ENCODE measurements around the gene CCDC91. TPM values are rescaled to one million over a fixed set of nuclear protein-coding genes. Genes with fewer than 3 reads are reported as not detected.
A peak's percentile ranks its signal among the peaks of the same experiment; 100 is the strongest.

The CCDC91 gene
- total and polyA plus RNA-seq, 2 donors from 2014 or later: 17.5 to 35.7 TPM

DNA sequence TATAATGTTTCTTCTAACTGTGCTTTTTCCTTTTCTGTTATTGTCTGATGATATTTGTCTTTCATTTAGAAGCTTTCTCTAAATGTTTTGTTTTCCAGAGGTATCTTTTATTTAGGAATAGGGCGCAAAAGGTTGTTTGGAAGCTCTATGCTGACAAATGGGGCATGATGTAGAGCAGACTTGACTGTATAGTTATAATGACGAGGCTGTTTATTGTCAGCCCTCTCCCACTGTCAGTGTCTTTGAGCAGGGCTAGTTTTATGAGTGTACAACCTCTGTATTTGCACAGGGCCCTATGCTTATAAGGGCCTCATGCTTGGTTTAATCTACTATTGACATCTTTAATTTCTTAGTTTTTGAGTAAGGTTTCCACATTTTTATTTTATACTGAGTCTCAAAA lies 158.9 kb downstream of the CCDC91 start:
- Histone ChIP-seq H3K9me3 (ENCODE audit: control insufficient read depth in 2 of 3, insufficient read depth in 1 of 3, low read length in 3 of 3) (no peaks in the 10 kb centered on the region), H3K27ac (ENCODE audit: low read depth in 2 of 2, low read length in 2 of 2) (no peak overlapping the region), H3K9ac (ENCODE audit: low read length in 3 of 3) (no peak overlapping the region), H3K4me3 (ENCODE audit: low read length in 3 of 3) (no peak overlapping the region), H3K4me1 (ENCODE audit: control insufficient read depth in 2 of 3, insufficient read depth in 2 of 3, low read depth in 1 of 3, low read length in 3 of 3) (no peaks in the 10 kb centered on the region), H3K36me3 (ENCODE audit: control insufficient read depth in 2 of 3, insufficient read depth in 3 of 3, low read length in 3 of 3) (no peaks in the 10 kb centered on the region), H3K27me3 (ENCODE audit: control insufficient read depth, insufficient read depth, low read length) (no peaks in the 10 kb centered on the region)
- TF ChIP-seq, protein P1, sequence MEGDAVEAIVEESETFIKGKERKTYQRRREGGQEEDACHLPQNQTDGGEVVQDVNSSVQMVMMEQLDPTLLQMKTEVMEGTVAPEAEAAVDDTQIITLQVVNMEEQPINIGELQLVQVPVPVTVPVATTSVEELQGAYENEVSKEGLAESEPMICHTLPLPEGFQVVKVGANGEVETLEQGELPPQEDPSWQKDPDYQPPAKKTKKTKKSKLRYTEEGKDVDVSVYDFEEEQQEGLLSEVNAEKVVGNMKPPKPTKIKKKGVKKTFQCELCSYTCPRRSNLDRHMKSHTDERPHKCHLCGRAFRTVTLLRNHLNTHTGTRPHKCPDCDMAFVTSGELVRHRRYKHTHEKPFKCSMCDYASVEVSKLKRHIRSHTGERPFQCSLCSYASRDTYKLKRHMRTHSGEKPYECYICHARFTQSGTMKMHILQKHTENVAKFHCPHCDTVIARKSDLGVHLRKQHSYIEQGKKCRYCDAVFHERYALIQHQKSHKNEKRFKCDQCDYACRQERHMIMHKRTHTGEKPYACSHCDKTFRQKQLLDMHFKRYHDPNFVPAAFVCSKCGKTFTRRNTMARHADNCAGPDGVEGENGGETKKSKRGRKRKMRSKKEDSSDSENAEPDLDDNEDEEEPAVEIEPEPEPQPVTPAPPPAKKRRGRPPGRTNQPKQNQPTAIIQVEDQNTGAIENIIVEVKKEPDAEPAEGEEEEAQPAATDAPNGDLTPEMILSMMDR (IDR thresholded peaks at IDR 0.05; ENCODE audit: borderline replicate concordance, extremely low read depth, insufficient read depth): no peak
- FAIRE-seq (no peak), DNase-seq (no peak)
- intact Hi-C loops (cut with DNase I): no loop called here

DNA sequence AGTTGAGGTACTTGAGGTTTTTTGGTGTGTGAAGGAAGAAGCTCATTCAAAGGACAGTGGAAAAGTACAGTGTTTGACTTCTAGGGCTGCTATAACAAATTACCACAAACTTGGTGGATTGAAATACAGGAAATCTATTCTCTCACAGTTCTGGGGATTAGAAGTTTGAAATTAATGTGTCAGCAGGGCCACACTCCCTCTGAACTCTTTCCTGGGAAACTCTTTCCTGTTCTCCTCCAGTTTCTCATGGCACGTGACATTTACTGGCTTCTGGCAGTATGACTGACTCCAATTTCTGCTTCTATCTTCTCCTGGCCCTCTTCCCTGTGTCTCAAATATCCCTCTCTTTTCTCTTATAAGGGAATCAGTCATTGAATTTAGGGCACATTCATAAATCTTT lies 160.2 kb downstream of the CCDC91 start:
- no peak overlapping the region for H3K27ac ChIP-seq (ENCODE audit: low read depth in 2 of 2, low read length in 2 of 2)
- intact Hi-C loops (cut with DNase I): no loop called here
- no peaks in the 10 kb centered on the region for H3K4me1 ChIP-seq (ENCODE audit: control insufficient read depth in 2 of 3, insufficient read depth in 2 of 3, low read depth in 1 of 3, low read length in 3 of 3)
- DNase-seq (no peak), FAIRE-seq (no peak)
- no peaks in the 10 kb centered on the region for H3K27me3 ChIP-seq (ENCODE audit: control insufficient read depth, insufficient read depth, low read length)
- H3K4me3 ChIP-seq (ENCODE audit: low read length in 3 of 3): no peak overlapping the region
- H3K9me3 ChIP-seq (ENCODE audit: control insufficient read depth in 2 of 3, insufficient read depth in 1 of 3, low read length in 3 of 3): no peaks in the 10 kb centered on the region
- peaks cover 0 to 2% (median 0%) of the 10 kb centered on the region in 3 donors for H3K36me3 ChIP-seq (ENCODE audit: control insufficient read depth in 2 of 3, insufficient read depth in 3 of 3, low read length in 3 of 3)
- H3K9ac ChIP-seq (ENCODE audit: low read length in 3 of 3): no peak overlapping the region
- TF ChIP-seq, protein P1 (IDR thresholded peaks at IDR 0.05; ENCODE audit: borderline replicate concordance, extremely low read depth, insufficient read depth): no peak

DNA sequence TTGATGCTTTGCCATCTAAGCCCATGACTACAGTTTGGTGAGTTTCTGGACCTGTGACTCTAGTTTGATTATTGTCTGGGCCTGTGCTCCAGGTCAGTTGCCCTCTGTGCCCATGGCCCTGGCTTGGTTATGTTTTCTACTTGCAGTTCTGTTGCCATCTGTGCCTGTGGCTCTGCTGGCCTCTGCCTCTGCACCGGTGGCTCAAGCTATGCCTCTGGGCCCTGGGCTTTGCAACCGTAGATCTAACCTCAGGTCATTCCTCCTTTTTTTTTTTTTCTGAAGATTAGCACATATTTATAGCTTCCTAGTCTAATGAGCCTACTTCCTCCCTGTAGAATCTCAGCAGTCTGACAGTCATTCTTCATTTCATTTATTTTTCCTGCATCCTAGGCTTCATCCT lies 161.2 kb downstream of the CCDC91 start:
- Histone ChIP-seq H3K36me3 (ENCODE audit: control insufficient read depth in 2 of 3, insufficient read depth in 3 of 3, low read length in 3 of 3) (peaks cover 0 to 2% (median 0%) of the 10 kb centered on the region in 3 donors), H3K27ac (ENCODE audit: low read depth in 2 of 2, low read length in 2 of 2) (no peak overlapping the region), H3K4me1 (ENCODE audit: control insufficient read depth in 2 of 3, insufficient read depth in 2 of 3, low read depth in 1 of 3, low read length in 3 of 3) (no peaks in the 10 kb centered on the region), H3K4me3 (ENCODE audit: low read length in 3 of 3) (no peak overlapping the region), H3K9me3 (ENCODE audit: control insufficient read depth in 2 of 3, insufficient read depth in 1 of 3, low read length in 3 of 3) (no peaks in the 10 kb centered on the region), H3K9ac (ENCODE audit: low read length in 3 of 3) (no peak overlapping the region), H3K27me3 (ENCODE audit: control insufficient read depth, insufficient read depth, low read length) (no peaks in the 10 kb centered on the region)
- DNase-seq: peak in 1 of 5 donors; percentile 45
- TF ChIP-seq, protein P1 (IDR thresholded peaks at IDR 0.05; ENCODE audit: borderline replicate concordance, extremely low read depth, insufficient read depth): no peak
- intact Hi-C loops (cut with DNase I): no loop called here
- no peak for FAIRE-seq

DNA sequence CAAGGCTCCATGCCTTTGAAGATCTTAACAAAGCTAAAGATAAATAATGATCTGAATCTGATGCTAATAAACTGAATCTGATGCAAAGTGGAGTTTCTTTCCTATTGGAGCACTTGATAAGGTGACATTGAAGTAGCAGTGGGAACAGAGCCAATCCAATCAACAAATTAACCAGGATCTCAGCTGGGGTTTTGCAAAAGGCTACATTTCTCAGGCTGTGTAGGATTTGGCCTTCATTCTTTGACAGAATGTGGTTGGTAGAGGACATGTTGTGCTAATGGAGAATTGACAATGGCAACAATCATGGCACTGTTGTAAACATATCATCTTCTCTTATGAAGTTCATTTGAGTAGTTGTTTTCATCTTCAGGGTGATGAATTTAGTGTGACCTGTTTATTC lies 164.9 kb downstream of the CCDC91 start:
- Histone ChIP-seq H3K27ac (ENCODE audit: low read depth in 2 of 2, low read length in 2 of 2) (no peak overlapping the region), H3K36me3 (ENCODE audit: control insufficient read depth in 2 of 3, insufficient read depth in 3 of 3, low read length in 3 of 3) (peaks cover 0 to 2% (median 0%) of the 10 kb centered on the region in 3 donors), H3K4me3 (ENCODE audit: low read length in 3 of 3) (no peak overlapping the region), H3K9me3 (ENCODE audit: control insufficient read depth in 2 of 3, insufficient read depth in 1 of 3, low read length in 3 of 3) (no peaks in the 10 kb centered on the region), H3K27me3 (ENCODE audit: control insufficient read depth, insufficient read depth, low read length) (no peaks in the 10 kb centered on the region), H3K4me1 (ENCODE audit: control insufficient read depth in 2 of 3, insufficient read depth in 2 of 3, low read depth in 1 of 3, low read length in 3 of 3) (no peaks in the 10 kb centered on the region), H3K9ac (ENCODE audit: low read length in 3 of 3) (no peak overlapping the region)
- intact Hi-C loops (cut with DNase I): no loop called here
- DNase-seq (no peak), FAIRE-seq (no peak)
- TF ChIP-seq, protein P1 (IDR thresholded peaks at IDR 0.05; ENCODE audit: borderline replicate concordance, extremely low read depth, insufficient read depth): no peak

Data from kidney (tissue), 14 donors.